Dendritic cell treated with granulocyte-macrophage colony-stimulating factor and Interleukin-4, amounts not matched to agents 40 ng/mL and 50 ng/mL, for 4 days (primary cell): ENCODE results near the gene BRSK1.

Source experiments
- H3K27ac Mint-ChIP-seq: one replicate; pipeline ENCODE4 v1.8.0; 2022; ENCODE audit warnings: mild to moderate bottlenecking, mixed read lengths
- H3K27me3 Mint-ChIP-seq: one replicate; pipeline ENCODE4 v1.8.0; 2022; ENCODE audit warnings: mild to moderate bottlenecking, mixed read lengths
- H3K36me3 Mint-ChIP-seq: one replicate; pipeline ENCODE4 v1.8.0; 2022; ENCODE audit warnings: low read depth, mixed read lengths
- H3K4me1 Mint-ChIP-seq: one replicate; pipeline ENCODE4 v1.8.0; 2022; ENCODE audit warnings: low read depth, mixed read lengths
- H3K4me3 Mint-ChIP-seq: one replicate; pipeline ENCODE4 v1.8.0; 2022; ENCODE audit warnings: mild to moderate bottlenecking, moderate library complexity, mixed read lengths
- H3K9me3 Mint-ChIP-seq: one replicate; pipeline ENCODE4 v1.8.0; 2022; ENCODE audit warnings: mixed read lengths
- intact Hi-C: fragments of 100-400 bp; cut with micrococcal nuclease; formaldehyde crosslinking; loops from one replicate; pipeline ENCODE4 v1.15.0; 2022

BRSK1 gene

DNA sequence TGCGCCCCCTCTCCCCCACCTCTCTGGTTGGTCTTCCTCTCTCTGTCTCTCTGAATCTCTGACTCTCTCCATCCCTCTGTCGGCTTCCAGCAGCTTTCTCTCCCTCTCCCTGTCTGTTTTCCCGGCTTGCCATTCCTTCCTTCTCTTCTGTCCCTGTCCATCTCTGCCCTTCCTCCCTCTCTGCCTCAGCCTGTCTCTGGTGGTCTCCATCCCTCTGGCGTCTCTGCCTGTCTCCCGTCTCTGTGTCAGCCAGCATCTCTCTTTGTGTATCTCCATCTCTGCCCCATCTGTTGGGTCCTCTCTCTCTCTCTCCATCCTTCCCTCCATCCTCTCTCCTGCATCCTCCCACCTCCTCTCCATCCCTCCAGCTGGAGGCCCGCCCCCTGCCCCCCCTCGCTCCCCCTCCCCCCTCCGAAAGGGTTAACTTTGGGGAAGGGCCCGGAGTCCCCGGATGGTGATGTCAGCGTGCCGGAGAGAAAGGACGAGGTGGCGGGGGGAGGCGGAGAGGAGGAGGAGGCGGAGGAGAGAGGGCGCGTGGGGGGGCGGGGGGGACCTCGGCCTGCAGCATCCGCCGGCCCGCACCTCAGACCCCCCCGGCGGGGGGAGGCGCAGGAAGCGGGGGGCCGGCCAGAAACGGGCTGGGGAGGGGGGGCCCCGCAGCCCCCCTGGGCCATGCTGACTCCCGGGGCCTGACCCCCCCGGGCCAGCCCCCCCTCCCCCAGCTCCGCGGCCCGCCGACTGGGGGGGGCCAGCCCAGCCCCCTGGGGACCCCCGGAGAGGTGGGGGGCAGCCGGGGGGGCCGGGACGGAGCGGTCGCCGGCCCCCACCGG lies at the start of gene BRSK1:
BRSK1 (plus strand) TSS at position 450 of the 830 bp plus-strand sequence. CDS start 446 bp downstream, outside the sequence.
- Mint-ChIP-seq H3K27ac (no peak within 1 kb of the TSS), H3K4me3 (no peak within 1 kb of the TSS), H3K36me3 (peaks cover 6% of the 10 kb centered on the region), H3K9me3 (no peaks in the 10 kb centered on the region), H3K27me3 (peaks cover 38% of the 10 kb centered on the region), H3K4me1 (peaks cover 22% of the 10 kb centered on the region)
- intact Hi-C loops, result no loop called here

DNA sequence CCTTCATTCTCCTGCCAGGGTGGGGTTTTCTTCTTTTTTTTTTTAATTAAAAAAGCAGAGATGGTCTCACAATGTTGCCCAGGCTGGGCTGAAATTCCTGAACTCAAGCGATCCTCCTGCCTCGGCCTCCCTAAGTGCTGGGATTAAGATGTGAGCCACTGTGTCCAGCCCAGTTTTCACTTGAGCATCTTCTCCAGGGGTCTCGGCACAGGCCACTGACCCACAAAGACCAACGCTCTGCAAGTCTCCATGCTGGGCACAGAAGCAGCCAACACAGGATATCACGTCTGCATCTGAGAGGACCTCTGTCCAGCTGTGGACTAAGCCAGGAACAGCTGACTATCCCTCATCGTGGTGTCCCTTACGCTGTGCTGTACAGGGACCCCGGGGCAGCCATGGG lies 45.8 kb upstream of the BRSK1 start:
- peaks cover 100% of the 10 kb centered on the region for H3K36me3 Mint-ChIP-seq
- no peaks in the 10 kb centered on the region for H3K4me1 Mint-ChIP-seq
- H3K9me3 Mint-ChIP-seq, result no peaks in the 10 kb centered on the region
- no peaks in the 10 kb centered on the region for H3K27me3 Mint-ChIP-seq
- H3K4me3 Mint-ChIP-seq, result no peak overlapping the region
- no peak overlapping the region for H3K27ac Mint-ChIP-seq
- intact Hi-C loops, result no loop called here

DNA sequence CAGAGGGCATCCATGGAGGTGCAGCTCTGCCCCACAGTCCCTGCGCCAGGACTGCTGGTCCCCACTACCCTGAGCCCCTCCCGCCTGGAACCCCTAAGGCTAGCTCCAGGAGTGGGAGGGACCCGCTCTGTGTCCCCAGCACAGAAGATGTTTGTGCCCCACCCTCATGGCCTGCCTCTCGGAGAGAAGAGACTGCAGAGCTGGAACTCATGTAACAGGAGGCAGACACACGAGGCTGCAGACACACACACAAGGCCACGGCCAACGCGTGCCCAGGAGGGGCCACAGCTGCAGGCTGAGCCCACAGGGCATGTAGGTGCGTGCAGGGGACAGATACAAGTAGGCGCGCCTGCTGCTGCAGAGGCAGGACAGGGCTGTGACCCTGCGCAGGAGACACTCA lies 44.8 kb upstream of the BRSK1 start:
- intact Hi-C loops, result no loop called here
- Mint-ChIP-seq H3K27ac (no peak overlapping the region), H3K4me3 (no peak overlapping the region), H3K36me3 (peaks cover 100% of the 10 kb centered on the region), H3K9me3 (no peaks in the 10 kb centered on the region), H3K27me3 (no peaks in the 10 kb centered on the region), H3K4me1 (peaks cover under 1% of the 10 kb centered on the region)

DNA sequence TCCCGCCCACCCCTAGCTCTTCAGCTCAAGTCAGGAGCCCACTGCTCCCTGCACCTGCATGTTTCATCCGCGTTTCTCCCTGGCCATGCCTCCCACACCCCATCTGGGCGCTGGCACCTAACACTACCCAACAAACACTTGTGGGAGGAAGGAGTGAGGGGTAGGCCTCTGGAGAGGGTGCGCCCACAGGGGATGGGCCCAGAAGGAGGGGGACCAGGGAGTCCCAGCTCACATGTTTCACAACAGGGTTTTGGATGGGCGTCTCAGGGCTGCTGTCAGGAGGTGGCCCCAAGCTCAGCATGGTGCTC lies 43.1 kb upstream of the BRSK1 start:
- Mint-ChIP-seq H3K4me3 (no peak overlapping the region), H3K27me3 (no peaks in the 10 kb centered on the region), H3K27ac (no peak overlapping the region), H3K9me3 (no peaks in the 10 kb centered on the region), H3K36me3 (peaks cover 100% of the 10 kb centered on the region), H3K4me1 (peaks cover 17% of the 10 kb centered on the region)
- intact Hi-C loops, result no loop called here

DNA sequence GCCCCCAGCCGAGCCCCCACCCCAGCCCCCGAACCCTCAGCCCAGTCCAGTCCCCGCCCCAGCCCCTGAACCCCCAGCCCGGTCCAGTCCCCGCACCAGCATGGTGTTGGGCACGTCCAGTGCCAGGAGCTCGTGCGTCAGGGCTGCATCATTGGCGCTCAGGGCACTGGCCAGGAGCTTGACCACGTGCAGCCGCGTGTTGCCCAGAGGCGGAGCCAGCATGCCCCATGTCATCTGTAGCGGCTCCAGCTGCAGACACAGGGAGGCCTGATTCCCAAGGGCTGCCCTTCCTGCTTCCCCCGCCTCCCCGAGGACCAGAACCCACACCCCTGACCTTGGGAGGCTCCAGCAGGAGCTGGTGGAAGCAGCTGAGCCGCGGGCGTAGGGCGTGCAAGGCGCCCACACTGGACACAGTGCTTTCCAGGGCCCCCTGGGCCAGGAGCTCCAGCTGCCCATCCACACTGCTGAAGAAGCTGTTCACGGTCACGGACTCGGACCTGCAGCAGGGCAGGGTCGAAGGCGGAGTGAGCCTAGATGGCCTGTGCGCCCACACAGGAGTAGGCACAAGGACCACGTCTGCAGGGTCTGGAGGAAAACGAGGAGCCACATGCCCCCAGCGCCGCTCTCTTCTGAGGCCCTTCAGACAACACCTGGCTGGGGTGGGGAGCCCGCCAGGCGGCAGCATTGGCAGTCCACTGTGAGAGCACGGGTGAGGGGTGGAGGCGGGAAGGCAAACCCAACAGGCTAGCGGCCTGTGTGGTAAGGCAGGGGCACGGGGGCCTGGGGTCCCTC lies 42.5 kb upstream of the BRSK1 start:
- H3K27ac Mint-ChIP-seq, result no peak overlapping the region
- no peaks in the 10 kb centered on the region for H3K9me3 Mint-ChIP-seq
- H3K36me3 Mint-ChIP-seq, result peaks cover 100% of the 10 kb centered on the region
- no peak overlapping the region for H3K4me3 Mint-ChIP-seq
- intact Hi-C loops, result no loop called here
- H3K27me3 Mint-ChIP-seq, result no peaks in the 10 kb centered on the region
- H3K4me1 Mint-ChIP-seq, result peaks cover 22% of the 10 kb centered on the region

DNA sequence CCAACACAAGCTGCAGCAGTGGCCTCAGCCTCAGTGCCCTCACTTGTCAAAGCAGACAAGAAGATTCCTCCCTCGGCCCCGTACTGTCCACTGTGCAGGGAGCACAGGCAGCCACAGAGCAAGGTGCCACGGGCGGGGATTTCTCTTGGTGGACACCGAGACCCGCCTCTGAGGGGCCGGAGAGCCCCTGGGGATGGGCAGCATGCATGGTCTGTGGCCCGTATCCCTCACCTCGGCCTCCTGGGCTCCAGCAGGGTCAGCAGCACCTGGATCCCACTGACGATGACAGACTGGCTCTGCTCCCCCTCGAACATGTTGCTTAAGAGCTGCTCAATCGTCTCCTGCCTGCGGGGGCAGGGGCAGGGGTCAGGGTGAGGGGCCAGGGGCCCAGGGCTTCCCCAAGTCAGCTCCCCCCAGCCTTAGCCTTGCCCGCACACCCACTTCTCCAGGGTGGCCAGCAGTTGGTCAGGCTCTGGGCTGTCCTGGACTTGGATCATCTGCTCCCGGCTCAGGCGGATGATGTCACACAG lies 41.8 kb upstream of the BRSK1 start:
- no peak overlapping the region for H3K27ac Mint-ChIP-seq
- no peaks in the 10 kb centered on the region for H3K9me3 Mint-ChIP-seq
- intact Hi-C loops, result no loop called here
- no peak overlapping the region for H3K4me3 Mint-ChIP-seq
- H3K27me3 Mint-ChIP-seq, result no peaks in the 10 kb centered on the region
- peaks cover 100% of the 10 kb centered on the region for H3K36me3 Mint-ChIP-seq
- H3K4me1 Mint-ChIP-seq, result peaks cover 24% of the 10 kb centered on the region

DNA sequence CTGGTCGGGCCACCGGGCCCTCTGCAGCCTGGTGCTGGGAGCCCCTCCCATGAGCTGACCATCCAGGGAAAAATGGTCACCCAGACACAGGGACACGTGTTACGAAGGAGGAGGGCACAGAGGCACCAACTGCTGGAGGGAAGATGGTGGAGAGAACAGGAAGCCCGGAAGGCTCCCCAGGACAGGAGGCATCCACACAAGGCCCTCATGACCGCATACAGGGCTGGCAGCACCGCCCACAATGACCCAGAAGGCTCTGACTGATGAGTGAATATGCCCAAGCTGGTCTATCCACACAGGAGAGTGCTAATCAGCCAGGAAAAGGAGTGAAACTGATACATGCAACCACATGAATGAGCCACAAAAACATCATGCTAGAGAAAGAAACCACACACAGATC lies 41.3 kb upstream of the BRSK1 start:
- no peak overlapping the region for H3K27ac Mint-ChIP-seq
- H3K4me3 Mint-ChIP-seq, result no peak overlapping the region
- no peaks in the 10 kb centered on the region for H3K9me3 Mint-ChIP-seq
- peaks cover 99% of the 10 kb centered on the region for H3K36me3 Mint-ChIP-seq
- H3K27me3 Mint-ChIP-seq, result no peaks in the 10 kb centered on the region
- intact Hi-C loops, result no loop called here
- H3K4me1 Mint-ChIP-seq, result peaks cover 29% of the 10 kb centered on the region

DNA sequence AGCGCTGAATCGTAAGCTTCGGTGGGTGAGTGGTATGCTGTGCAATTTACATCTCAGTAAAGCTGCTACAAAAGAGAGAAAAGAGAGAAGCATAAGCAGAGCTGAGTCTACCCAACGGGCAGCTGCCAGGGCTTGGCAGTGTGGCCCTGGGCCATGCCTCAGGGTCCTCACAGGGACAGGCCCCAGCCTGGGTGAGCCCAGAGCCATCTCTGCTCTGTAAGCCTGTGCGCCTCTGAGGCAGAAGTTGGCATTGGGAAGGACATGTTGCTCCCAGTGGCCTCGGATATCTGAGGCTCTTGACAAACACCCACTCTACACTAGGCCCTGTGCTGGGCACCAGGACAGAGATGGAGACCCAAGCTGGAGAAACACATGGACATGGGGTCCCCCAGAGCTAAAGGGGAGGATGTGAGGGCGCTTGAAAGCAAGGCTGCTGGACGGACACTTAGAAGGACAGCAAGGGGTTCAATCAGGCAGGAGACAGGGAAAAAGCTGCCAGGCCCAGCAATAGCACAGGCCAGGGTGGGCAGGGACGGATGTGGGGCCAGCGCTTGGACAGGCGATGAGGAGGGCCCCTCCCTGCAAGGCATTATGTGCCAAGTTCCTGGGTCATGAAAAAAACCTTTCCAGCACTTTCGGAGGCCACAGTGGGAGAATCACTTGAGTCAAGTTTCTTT lies 39.7 kb upstream of the BRSK1 start:
- Mint-ChIP-seq H3K36me3 (peaks cover 92% of the 10 kb centered on the region), H3K27me3 (no peaks in the 10 kb centered on the region), H3K4me1 (peaks cover 45% of the 10 kb centered on the region), H3K4me3 (no peak overlapping the region), H3K9me3 (no peaks in the 10 kb centered on the region), H3K27ac (peak overlapping the region; percentile 11)
- intact Hi-C loops, result no loop called here

DNA sequence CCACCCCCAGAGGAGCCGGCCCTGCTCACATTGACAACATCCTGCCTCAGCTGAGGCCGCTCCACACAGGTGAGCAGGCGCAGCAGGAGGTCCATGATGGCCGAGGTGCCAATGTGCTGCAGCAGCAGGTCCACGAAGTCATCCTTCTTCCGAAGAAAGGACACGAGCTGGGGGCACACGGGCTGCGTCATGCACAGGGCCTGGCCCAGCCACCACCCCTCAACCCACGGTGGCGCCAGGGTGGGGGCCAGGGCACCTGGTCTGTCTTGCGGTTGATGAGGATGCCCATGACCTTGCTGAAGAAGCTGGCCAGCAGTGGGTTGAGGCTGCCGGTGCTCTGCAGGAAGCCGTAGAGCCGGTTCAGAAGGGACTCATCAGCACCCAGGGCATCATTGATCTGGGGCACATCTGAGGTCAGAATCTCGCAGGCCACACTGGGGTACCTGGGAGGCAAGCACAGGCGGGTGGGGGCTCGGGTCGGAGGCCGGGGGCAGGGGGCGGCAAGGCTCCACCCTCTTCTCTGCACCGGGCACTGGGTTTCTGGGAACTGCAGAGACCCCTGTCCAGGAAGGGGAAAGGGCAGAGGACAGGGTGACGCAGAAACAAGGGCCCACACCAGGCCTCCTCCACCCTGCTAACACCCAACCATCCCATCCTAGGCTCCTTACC lies 38.4 kb upstream of the BRSK1 start:
- H3K27me3 Mint-ChIP-seq, result no peaks in the 10 kb centered on the region
- peaks cover 89% of the 10 kb centered on the region for H3K36me3 Mint-ChIP-seq
- no peak overlapping the region for H3K4me3 Mint-ChIP-seq
- peak overlapping the region; percentile 36 for H3K27ac Mint-ChIP-seq
- H3K9me3 Mint-ChIP-seq, result no peaks in the 10 kb centered on the region
- peaks cover 58% of the 10 kb centered on the region for H3K4me1 Mint-ChIP-seq
- intact Hi-C loops, result no loop called here

DNA sequence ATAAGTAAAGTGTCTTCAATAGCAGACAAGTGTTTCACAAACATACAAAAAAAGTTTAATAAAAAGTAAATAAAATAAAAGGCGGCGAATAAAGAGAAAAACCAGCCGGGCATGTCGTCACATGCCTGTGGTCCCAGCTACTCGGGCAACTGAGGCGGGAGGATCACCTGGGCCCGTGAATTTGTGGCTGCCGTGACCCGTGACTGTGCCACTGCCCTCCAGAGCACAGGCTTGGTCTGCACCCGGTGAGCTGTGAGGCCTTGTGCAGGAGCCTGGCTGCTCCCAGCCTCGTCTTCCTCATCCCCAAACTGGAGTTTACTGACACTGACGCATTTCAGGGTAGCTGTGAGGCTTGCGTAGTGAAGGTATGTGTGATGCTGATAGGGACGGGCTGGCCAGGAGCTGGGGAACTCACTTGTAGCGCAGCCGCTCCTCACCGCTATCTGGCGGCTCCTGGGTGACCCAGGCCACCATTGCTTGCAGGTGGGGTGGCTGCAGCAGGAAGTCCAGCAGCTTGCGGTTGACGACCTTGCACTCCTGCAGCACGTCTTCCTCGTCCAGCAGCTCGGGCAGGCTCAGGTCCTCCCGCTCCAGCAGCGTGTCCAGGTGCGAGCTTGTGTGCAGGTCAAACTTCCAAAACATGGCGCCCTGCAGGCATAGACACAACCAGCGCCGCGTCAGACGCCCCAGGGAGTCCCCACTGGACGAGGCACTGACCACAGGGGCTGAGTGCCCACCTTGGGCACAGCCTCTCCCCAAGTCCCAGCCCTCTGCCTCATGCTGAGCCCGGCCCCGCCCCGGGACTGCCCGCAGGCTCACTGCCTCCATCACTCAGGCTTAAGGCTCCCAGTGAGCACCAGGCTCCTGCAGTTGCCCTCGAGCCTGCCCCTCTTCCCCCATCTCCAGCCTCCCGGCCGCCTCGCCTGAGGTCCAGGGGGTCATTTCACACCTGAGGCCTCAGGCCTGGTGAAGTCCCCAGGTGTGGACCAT lies 37.0 kb upstream of the BRSK1 start:
- intact Hi-C loops, result no loop called here

DNA sequence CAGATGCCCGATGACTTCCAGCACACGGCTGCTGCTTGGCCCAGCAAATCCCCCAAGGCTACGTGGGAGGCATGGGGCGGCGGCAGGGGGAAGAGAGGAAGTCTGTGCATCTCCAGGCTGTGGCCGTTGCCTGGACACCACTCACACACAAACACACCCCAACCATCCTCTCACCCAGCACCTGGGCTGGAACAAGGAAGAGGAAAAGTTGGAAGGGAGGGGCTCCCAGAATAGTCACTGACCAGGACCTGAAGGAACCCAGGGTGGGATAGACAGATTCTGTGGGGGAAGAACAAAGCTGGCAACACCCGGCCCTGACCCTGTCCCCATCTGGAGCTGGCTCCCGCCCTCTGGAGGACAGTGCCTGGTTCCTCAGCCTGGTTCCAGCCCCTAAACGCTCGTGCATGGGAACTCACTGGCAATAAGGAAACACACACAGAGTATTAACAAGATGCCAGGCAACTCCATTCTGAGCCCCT lies 36.1 kb upstream of the BRSK1 start:
- no peaks in the 10 kb centered on the region for H3K27me3 Mint-ChIP-seq
- H3K4me1 Mint-ChIP-seq, result peaks cover 77% of the 10 kb centered on the region
- intact Hi-C loops, result no loop called here
- peak overlapping the region; percentile 72 for H3K27ac Mint-ChIP-seq
- H3K36me3 Mint-ChIP-seq, result peaks cover 84% of the 10 kb centered on the region
- no peaks in the 10 kb centered on the region for H3K9me3 Mint-ChIP-seq
- no peak overlapping the region for H3K4me3 Mint-ChIP-seq

More for the DNA sequence above, 37.0 kb upstream of the BRSK1 start:
- no peak overlapping the region for H3K4me3 Mint-ChIP-seq
- peak overlapping the region; percentile 72 for H3K27ac Mint-ChIP-seq
- H3K4me1 Mint-ChIP-seq, result peaks cover 72% of the 10 kb centered on the region
- no peaks in the 10 kb centered on the region for H3K27me3 Mint-ChIP-seq
- H3K36me3 Mint-ChIP-seq, result peaks cover 89% of the 10 kb centered on the region
- no peaks in the 10 kb centered on the region for H3K9me3 Mint-ChIP-seq

DNA sequence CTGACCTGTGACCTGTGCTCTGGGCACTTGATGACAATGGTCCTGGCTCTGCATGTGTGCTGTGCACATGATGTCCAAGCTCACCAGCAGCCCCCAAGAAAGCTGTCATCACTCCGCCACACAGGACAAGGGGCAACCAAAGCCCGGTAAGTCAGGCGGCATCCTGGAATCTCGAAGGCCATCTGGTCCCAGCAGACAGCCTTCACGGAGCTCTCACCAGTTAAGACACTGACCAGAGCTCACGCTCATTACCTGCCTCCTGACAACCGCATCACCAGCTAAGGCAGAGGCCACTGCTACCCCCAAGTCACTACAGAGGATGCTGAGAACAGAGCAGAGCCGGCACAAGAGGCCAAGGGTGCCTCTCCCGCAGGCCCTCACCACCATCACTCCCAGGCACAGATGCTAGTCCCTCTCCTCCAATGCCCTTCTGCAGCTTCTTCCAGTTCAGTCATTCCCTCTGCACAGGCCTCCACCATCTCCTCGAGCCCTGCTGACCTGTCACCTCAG lies 35.6 kb upstream of the BRSK1 start:
- intact Hi-C loops, result no loop called here
- Mint-ChIP-seq H3K27me3 (no peaks in the 10 kb centered on the region), H3K9me3 (no peaks in the 10 kb centered on the region), H3K36me3 (peaks cover 78% of the 10 kb centered on the region), H3K27ac (peak overlapping the region; percentile 72), H3K4me1 (peaks cover 82% of the 10 kb centered on the region), H3K4me3 (no peak overlapping the region)
